Adrenal gland (tissue), 5 donors: ENCODE data around the gene GALNT18.

ENCODE experiments used
- POLR2A ChIP-seq, 2 donors: fragments of 450-650 bp; IDR thresholded peaks; one replicate each; pipeline ENCODE4 v1.6.1; 2017; ENCODE audit warnings: antibody characterized with exemption in 2 of 2, mild to moderate bottlenecking in 2 of 2, moderate library complexity in 1 of 2
- TF ChIP-seq, protein P1 (sequence below), 6 experiments: fragments of 450-650 bp in 4 of 6; fragments of 200-600 bp in 2 of 6; sonication (generic) in 1 of 6; IDR thresholded peaks; 1 replicate in 5 of 6; 2 replicates in 1 of 6; pipeline versions ENCODE4 v1.5.1 to v1.8.0; 2016 to 2021; ENCODE audit warnings: antibody characterized with exemption in 6 of 6, mild to moderate bottlenecking in 2 of 6, moderate library complexity in 1 of 6
- donor health status: DM: no; HTN: no; CAD: no.

DNA sequence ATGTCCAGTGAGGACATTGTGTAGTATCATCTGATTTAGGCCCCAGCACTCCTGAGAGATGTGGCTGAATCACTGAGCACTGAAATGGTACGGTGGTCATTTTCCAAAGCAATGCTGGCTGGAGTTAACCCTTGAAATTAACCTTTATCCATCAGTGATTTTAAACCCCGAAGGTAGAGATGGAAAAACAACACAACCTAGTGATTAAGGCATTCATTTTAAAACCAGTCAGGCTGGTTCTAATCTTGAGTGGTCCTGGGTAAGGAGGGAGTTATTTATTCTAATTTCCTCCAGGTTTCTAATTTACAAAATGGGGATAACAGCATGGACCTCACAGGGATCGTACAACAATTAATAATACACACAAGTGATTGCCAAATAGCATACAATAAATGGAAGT, 262.2 kb downstream of the GALNT18 start:
- TF ChIP-seq, protein P1, sequence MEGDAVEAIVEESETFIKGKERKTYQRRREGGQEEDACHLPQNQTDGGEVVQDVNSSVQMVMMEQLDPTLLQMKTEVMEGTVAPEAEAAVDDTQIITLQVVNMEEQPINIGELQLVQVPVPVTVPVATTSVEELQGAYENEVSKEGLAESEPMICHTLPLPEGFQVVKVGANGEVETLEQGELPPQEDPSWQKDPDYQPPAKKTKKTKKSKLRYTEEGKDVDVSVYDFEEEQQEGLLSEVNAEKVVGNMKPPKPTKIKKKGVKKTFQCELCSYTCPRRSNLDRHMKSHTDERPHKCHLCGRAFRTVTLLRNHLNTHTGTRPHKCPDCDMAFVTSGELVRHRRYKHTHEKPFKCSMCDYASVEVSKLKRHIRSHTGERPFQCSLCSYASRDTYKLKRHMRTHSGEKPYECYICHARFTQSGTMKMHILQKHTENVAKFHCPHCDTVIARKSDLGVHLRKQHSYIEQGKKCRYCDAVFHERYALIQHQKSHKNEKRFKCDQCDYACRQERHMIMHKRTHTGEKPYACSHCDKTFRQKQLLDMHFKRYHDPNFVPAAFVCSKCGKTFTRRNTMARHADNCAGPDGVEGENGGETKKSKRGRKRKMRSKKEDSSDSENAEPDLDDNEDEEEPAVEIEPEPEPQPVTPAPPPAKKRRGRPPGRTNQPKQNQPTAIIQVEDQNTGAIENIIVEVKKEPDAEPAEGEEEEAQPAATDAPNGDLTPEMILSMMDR (IDR thresholded peaks at IDR 0.05), result no peak
- TF ChIP-seq POLR2A (IDR thresholded peaks at IDR 0.05), result no peak
